ENCODE data around the gene NAPEPLD. TPM values are rescaled to one million over a fixed set of nuclear protein-coding genes. Genes with fewer than 3 reads are reported as not detected.
"Not testable (repeated sequence)": the region's sequence is repeated elsewhere in the genome, so short reads cannot be mapped to it uniquely, and the experiment has no call there.

NAPEPLD gene
- total and polyA plus RNA-seq, 5 donors, result 4.1 to 12.5 (median 7.4) TPM

DNA sequence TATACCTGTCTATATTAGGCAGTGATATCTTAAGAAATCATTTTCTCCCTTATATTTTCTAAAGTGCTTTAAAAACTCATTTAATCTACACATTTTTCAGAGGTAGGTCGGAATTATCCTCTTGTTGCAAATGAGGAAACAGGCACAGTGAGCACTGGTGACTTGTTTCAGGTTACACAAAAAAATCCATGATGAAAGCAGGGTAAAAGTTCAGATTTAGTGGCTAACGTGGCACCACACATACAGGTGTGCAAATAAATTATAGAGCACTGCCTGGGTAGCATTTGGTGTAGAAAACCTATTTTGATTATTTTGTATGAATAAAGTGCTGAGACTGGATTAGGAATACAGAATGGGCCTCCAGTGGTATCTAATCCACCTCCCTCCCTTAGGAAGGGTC lies 47.4 kb downstream of the NAPEPLD start:
- Histone ChIP-seq H3K27ac (ENCODE audit: low read length) (no peak overlapping the region), H3K4me1 (ENCODE audit: control insufficient read depth, insufficient read depth, low read length) (peaks cover 2% of the 10 kb centered on the region), H3K9me3 (ENCODE audit: control insufficient read depth, low read length) (no peaks in the 10 kb centered on the region), H3K4me3 (ENCODE audit: low read length) (no peak overlapping the region), H3K27me3 (ENCODE audit: control insufficient read depth, insufficient read depth) (no peaks in the 10 kb centered on the region)
- DNase-seq, result no peak
- WGBS, result 45% methylated on average over 2 of the region's 2 CpGs
- no peak for ATAC-seq
- intact Hi-C loops (cut with DNase I), result no loop called here

- WGBS, result 62% methylated on average over 3 of the region's 3 CpGs
- intact Hi-C loops (cut with DNase I), result no loop called here
- Histone ChIP-seq H3K27ac (ENCODE audit: low read length) (no peak overlapping the region), H3K4me1 (ENCODE audit: control insufficient read depth, insufficient read depth, low read length) (no peaks in the 10 kb centered on the region), H3K27me3 (ENCODE audit: control insufficient read depth, insufficient read depth) (no peaks in the 10 kb centered on the region), H3K4me3 (ENCODE audit: low read length) (no peak overlapping the region), H3K9me3 (ENCODE audit: control insufficient read depth, low read length) (no peaks in the 10 kb centered on the region)
- no peak for DNase-seq
- no peak for ATAC-seq
These were observed 48.6 kb downstream of the NAPEPLD start for GRCh38 chr7:103100348-103100747.

- intact Hi-C loops (cut with DNase I), result no loop called here
- DNase-seq, result no peak
- 94% methylated on average over 2 of the region's 2 CpGs for WGBS
- Histone ChIP-seq H3K9me3 (ENCODE audit: control insufficient read depth, low read length) (no peaks in the 10 kb centered on the region), H3K4me1 (ENCODE audit: control insufficient read depth, insufficient read depth, low read length) (no peaks in the 10 kb centered on the region), H3K4me3 (ENCODE audit: low read length) (no peak overlapping the region), H3K27ac (ENCODE audit: low read length) (no peak overlapping the region), H3K27me3 (ENCODE audit: control insufficient read depth, insufficient read depth) (no peaks in the 10 kb centered on the region)
- no peak for ATAC-seq
These were observed 51.9 kb downstream of the NAPEPLD start for GRCh38 chr7:103097041-103097440.

DNA sequence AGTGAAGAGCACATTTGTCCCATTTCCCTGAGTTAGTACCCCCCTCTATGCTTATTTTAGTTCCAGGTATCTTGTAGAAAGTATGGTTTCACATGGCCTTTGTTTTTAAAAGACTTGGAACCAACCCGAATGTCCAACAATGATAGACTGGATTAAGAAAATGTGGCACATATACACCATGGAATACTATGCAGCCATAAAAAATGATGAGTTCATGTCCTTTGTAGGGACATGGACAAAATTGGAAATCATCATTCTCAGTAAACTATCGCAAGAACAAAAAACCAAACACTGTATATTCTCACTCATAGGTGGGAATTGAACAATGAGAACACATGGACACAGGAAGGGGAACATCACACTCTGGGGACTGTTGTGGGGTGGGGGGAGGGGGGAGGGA lies 53.3 kb downstream of the NAPEPLD start:
- H3K27me3 ChIP-seq (ENCODE audit: control insufficient read depth, insufficient read depth); H3K4me1 ChIP-seq (ENCODE audit: control insufficient read depth, insufficient read depth, low read length); H3K4me3 ChIP-seq (ENCODE audit: low read length); intact Hi-C loops (cut with DNase I); H3K27ac ChIP-seq (ENCODE audit: low read length); H3K9me3 ChIP-seq (ENCODE audit: control insufficient read depth, low read length); DNase-seq; ATAC-seq: not testable (repeated sequence)
- 96% methylated on average over 2 of the region's 2 CpGs for WGBS

DNA sequence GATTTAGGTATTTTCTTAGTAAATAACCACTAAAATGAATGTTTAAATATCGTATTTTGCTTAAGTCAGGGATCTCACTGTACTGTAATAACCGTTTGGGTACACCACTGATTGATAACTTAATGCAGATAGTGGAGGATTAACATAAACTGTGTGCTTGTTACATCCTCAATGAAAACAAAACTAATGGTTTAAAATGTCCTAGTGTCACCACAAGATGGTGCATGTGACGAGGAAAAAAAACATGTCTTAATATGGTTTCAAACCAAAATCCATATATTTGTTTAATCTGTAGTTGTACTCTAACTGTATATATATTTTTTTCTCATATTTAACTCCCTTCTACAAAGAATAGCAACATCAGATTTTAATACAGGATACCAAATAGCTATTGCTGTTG lies 54.8 kb downstream of the NAPEPLD start:
- WGBS, result 43% methylated on average over 3 of the region's 3 CpGs
- no peaks in the 10 kb centered on the region for H3K9me3 ChIP-seq (ENCODE audit: control insufficient read depth, low read length)
- DNase-seq (no peak), ATAC-seq (no peak)
- no peaks in the 10 kb centered on the region for H3K27me3 ChIP-seq (ENCODE audit: control insufficient read depth, insufficient read depth)
- intact Hi-C loops (cut with DNase I), result no loop called here
- no peaks in the 10 kb centered on the region for H3K4me1 ChIP-seq (ENCODE audit: control insufficient read depth, insufficient read depth, low read length)
- H3K4me3 ChIP-seq (ENCODE audit: low read length), result no peak overlapping the region
- H3K27ac ChIP-seq (ENCODE audit: low read length), result no peak overlapping the region

DNA sequence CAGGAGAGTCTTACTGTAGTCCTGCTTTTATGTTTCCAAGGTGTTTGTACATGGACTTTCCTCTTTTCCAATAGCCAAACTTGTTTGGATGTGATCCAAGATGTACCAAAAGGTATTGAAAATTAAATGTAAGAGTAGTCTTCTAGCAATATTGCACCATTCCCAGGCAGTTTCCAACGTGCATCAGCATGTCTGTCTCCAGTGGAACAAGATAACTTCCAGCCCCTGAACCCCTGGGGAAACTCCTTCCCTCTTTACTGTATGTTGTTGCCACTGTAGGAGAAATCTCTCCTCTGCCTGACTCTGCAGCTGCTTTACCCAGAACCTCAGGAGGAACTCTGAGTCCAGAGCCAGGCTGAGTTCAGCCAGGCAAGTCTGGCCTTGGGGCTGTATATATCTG lies 55.5 kb downstream of the NAPEPLD start:
- no peaks in the 10 kb centered on the region for H3K9me3 ChIP-seq (ENCODE audit: control insufficient read depth, low read length)
- H3K27ac ChIP-seq (ENCODE audit: low read length), result no peak overlapping the region
- intact Hi-C loops (cut with DNase I), result no loop called here
- H3K4me3 ChIP-seq (ENCODE audit: low read length), result no peak overlapping the region
- H3K27me3 ChIP-seq (ENCODE audit: control insufficient read depth, insufficient read depth), result no peaks in the 10 kb centered on the region
- no peak for ATAC-seq
- 38% methylated on average over 1 of the region's 1 CpG for WGBS
- H3K4me1 ChIP-seq (ENCODE audit: control insufficient read depth, insufficient read depth, low read length), result no peaks in the 10 kb centered on the region
- DNase-seq, result no peak

DNA sequence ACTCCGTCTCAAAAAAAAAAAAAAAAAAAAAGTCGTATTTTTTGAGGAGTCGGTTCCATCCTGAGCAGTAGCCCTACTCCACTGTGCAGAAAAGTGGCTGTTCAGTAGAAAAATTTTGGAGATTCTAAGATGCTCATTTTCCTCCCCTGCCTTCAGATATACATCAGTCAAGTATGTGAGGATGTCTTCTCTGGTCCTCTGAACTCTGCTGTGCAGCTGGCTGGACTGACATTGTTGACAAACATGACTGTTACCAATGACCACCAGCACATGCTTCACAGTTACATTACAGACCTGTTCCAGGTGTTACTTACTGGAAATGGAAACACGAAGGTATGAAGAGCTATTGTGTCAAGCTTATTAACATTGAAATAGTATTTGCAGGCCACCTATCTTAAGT lies 56.6 kb downstream of the NAPEPLD start:
- H3K4me1 ChIP-seq (ENCODE audit: control insufficient read depth, insufficient read depth, low read length); H3K27me3 ChIP-seq (ENCODE audit: control insufficient read depth, insufficient read depth); intact Hi-C loops (cut with DNase I); ATAC-seq; H3K4me3 ChIP-seq (ENCODE audit: low read length); H3K9me3 ChIP-seq (ENCODE audit: control insufficient read depth, low read length); DNase-seq; H3K27ac ChIP-seq (ENCODE audit: low read length): not testable (repeated sequence)
- 68% methylated on average over 4 of the region's 4 CpGs for whole genome bisulfite sequencing

DNA sequence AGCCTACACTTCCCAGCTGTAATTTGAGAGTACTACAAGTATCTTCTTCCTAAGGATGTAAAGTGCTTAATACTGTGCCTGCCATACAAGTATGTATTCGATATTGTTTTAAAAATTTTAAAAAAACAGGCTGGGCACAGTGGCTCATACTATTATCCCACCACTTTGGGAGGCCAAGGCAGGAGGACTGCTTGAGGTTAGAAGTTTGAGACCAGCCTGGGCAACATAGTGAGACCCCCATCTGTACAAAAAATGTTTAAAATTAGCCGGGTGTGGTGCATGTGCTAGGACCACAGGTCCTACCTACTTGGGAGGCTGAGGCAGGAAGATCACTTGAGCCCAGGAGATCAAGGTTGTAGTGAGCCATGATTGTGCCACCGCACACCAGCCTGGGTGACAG lies 65.7 kb downstream of the NAPEPLD start:
- ATAC-seq, result no peak
- Histone ChIP-seq H3K27me3 (ENCODE audit: control insufficient read depth, insufficient read depth) (no peaks in the 10 kb centered on the region), H3K4me1 (ENCODE audit: control insufficient read depth, insufficient read depth, low read length) (no peaks in the 10 kb centered on the region), H3K9me3 (ENCODE audit: control insufficient read depth, low read length) (no peaks in the 10 kb centered on the region), H3K27ac (ENCODE audit: low read length) (no peak overlapping the region), H3K4me3 (ENCODE audit: low read length) (no peak overlapping the region)
- WGBS, result 98% methylated on average over 3 of the region's 3 CpGs
- intact Hi-C loops (cut with DNase I), result no loop called here
- DNase-seq, result no peak

- intact Hi-C loops (cut with DNase I), result no loop called here
- ATAC-seq (no peak), DNase-seq (no peak)
- no peaks in the 10 kb centered on the region for H3K9me3 ChIP-seq (ENCODE audit: control insufficient read depth, low read length)
- H3K4me3 ChIP-seq (ENCODE audit: low read length), result no peak overlapping the region
- WGBS, result 98% methylated on average over 1 of the region's 1 CpG
- H3K27me3 ChIP-seq (ENCODE audit: control insufficient read depth, insufficient read depth), result no peaks in the 10 kb centered on the region
- no peaks in the 10 kb centered on the region for H3K4me1 ChIP-seq (ENCODE audit: control insufficient read depth, insufficient read depth, low read length)
- H3K27ac ChIP-seq (ENCODE audit: low read length), result no peak overlapping the region
These were observed 66.4 kb downstream of the NAPEPLD start for GRCh38 chr7:103082497-103082896.

- 95% methylated on average over 2 of the region's 2 CpGs for WGBS
- Histone ChIP-seq H3K4me1 (ENCODE audit: control insufficient read depth, insufficient read depth, low read length) (no peaks in the 10 kb centered on the region), H3K4me3 (ENCODE audit: low read length) (no peak overlapping the region), H3K9me3 (ENCODE audit: control insufficient read depth, low read length) (no peaks in the 10 kb centered on the region), H3K27me3 (ENCODE audit: control insufficient read depth, insufficient read depth) (no peaks in the 10 kb centered on the region), H3K27ac (ENCODE audit: low read length) (no peak overlapping the region)
- DNase-seq (no peak), ATAC-seq (no peak)
- intact Hi-C loops (cut with DNase I), result no loop called here
These were observed 68.0 kb downstream of the NAPEPLD start for GRCh38 chr7:103080923-103081322.

- no peak for ATAC-seq
- 85% methylated on average over 3 of the region's 3 CpGs for WGBS
- intact Hi-C loops (cut with DNase I), result no loop called here
These were observed 69.1 kb downstream of the NAPEPLD start for GRCh38 chr7:103079836-103080235.

GRCh38 chr7:103078226-103078625 lies 70.7 kb downstream of the NAPEPLD start:
- intact Hi-C loops (cut with DNase I), result not testable (repeated sequence)

More at GRCh38 chr7:103079836-103080235, 69.1 kb downstream of the NAPEPLD start:
- H3K4me1 ChIP-seq (ENCODE audit: control insufficient read depth, insufficient read depth, low read length), result no peaks in the 10 kb centered on the region
- no peaks in the 10 kb centered on the region for H3K9me3 ChIP-seq (ENCODE audit: control insufficient read depth, low read length)
- no peak for DNase-seq
- no peak overlapping the region for H3K27ac ChIP-seq (ENCODE audit: low read length)
- no peaks in the 10 kb centered on the region for H3K27me3 ChIP-seq (ENCODE audit: control insufficient read depth, insufficient read depth)
- H3K4me3 ChIP-seq (ENCODE audit: low read length), result no peak overlapping the region

More at GRCh38 chr7:103078226-103078625, 70.7 kb downstream of the NAPEPLD start:
- WGBS, result 78% methylated on average over 6 of the region's 6 CpGs
- not testable (repeated sequence) for H3K9me3 ChIP-seq (ENCODE audit: control insufficient read depth, low read length); H3K4me1 ChIP-seq (ENCODE audit: control insufficient read depth, insufficient read depth, low read length); H3K27me3 ChIP-seq (ENCODE audit: control insufficient read depth, insufficient read depth); H3K4me3 ChIP-seq (ENCODE audit: low read length); ATAC-seq; H3K27ac ChIP-seq (ENCODE audit: low read length); DNase-seq

Data from right cardiac atrium (tissue), 5 donors.